NCI-H146 treated with DMSO at 0.1 percent for 48 hours (cell line): Measurements from ENCODE around the gene USP3.
"Not testable (repeated sequence)": the region's sequence is repeated elsewhere in the genome, so short reads cannot be mapped to it uniquely, and the experiment has no call there.

Experiments used
- DNase-seq: peaks from one replicate; lab custom pipeline; 2025; ENCODE audit not compliant: unreplicated experiment; lab: John Stamatoyannopoulos, UW

Gene USP3

DNA sequence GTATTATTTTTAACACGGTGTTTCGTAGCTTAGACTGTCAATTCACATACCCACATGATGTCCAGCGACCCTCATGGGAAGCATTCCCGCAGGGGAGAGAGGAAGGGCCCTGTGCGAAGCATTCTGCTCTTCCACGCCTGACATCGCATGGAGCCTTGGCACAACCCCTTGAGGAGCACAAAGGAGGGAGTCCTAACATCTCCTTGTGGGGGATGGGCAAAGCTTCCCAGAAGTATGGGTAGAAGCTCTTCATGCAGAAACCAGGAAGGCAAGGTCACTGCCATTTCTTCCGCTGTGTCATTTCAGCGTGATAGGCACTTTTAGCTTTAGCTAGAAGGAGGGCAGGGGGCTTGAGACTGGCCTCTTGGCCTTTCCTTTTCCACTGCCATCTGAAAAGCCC is 28.7 kb upstream of the USP3 start:
- DNase-seq: no peak

DNA sequence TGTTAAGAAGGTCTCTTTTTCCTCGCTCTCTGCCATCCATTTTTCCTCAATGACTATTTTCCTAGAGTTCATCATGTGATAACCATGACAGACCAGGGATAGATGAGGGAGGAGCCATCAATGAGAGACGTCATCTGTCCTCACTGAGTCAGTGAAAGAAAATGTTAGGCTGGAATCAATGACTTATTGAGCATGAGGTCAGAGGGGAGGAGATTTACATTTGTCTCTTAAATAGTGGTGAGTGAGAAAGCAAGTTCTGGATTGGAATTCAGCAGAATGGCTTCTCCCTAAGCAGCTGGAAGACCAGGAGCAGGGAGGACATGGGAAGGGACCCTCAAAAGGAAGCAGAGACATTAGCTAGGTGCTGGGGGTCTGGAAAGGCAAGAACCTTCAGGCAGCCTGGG is 28.2 kb upstream of the USP3 start:
- no peak for DNase-seq

DNA sequence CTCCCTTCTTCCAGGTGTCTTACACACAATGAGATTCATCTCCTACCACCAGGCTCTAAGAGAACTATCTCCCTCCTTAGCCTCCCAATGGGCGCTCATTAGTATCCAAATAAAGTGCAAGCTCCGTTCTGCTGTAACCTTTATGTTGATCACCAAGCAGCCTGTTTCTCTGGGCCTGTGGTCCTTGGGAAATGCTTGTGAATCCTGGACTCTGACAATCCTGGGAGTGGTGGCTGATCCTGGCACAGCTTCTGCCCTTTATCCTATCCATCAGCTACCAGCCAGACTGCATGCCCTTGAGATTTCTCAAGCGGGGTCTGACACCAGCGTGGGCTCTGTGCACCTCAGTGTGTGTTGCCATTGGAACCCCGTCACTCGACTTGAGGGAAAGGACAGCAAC is 26.1 kb upstream of the USP3 start:
- no peak for DNase-seq

- no peak for DNase-seq
These were observed 24.0 kb upstream of the USP3 start for GRCh38 chr15:63480441-63480821.

- DNase-seq: no peak
These were observed 23.1 kb upstream of the USP3 start for GRCh38 chr15:63481105-63481810.

- no peak for DNase-seq
These were observed 21.5 kb upstream of the USP3 start for GRCh38 chr15:63482874-63483323.

DNA sequence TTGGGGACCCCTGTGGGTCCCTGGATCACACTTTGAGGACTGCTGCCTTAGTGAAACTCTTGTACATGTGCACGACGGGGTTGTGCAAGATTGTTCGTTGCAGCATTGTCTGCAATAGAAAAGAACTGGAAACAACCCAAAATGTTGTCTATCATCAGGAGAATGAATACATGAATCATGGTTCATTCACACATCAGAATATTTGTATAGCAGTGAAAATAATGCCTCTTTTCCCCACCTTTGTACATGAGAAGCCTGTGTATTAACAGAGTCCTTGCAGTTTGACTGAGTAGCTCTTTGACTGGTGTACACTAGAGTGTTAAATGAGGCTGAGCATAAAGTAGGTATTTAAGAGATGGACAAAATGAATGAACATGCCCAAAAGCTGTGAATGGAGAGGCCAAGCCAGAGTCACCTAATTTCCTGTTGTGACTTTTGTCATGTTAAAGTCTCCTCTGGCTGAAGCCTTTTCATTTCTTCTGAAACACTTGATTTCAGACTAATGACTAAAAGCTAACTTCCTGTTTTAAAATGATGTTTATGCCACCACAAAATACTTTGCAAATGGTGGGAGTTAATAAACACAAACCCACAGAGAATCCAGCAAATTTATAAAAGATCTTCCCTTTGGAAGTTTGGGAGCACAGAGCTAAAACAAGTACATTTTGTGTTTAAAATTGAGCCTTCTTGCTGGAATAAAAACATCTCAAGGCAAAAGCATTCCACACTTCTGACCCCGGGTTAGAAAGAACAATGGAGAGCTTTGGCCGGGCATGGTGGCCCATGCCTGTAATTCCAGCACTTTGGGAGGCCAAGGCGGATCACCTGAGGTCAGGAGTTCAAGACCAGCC is 20.6 kb upstream of the USP3 start:
- DNase-seq: no peak

GRCh38 chr15:63484433-63485186 is 19.8 kb upstream of the USP3 start:
- no peak for DNase-seq

DNA sequence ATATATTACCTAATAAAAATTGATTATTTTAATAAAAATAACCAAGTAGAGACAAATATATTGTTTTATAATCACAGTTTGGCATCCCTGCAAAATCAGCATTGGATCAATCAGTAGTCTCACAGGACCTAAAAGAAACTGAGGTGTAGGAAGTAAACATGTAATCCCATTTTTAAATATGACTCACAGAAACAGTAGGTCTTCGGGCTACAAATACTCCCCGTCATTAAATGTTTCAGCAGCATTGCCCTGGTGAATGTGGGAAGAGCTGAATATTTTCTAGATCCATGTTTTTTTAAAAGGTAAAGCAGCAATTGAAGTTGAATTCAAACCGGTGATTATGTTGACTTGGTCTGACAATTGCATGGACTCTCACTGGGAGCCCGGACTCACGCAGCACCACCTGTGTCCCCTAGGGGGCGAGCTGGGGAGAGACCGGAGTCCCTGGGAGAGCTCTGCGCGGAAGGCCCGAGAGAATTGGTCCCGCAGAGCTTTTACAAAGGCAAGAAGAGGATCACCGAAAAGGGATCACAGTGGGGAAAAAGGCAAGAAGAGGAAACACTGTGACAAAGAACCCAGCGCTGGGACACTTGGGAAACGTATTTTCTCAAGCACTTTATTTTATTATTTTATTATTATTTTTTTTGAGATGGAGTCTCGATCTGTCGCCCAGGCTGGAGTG is 17.2 kb upstream of the USP3 start:
- peak; percentile 12 for DNase-seq

DNA sequence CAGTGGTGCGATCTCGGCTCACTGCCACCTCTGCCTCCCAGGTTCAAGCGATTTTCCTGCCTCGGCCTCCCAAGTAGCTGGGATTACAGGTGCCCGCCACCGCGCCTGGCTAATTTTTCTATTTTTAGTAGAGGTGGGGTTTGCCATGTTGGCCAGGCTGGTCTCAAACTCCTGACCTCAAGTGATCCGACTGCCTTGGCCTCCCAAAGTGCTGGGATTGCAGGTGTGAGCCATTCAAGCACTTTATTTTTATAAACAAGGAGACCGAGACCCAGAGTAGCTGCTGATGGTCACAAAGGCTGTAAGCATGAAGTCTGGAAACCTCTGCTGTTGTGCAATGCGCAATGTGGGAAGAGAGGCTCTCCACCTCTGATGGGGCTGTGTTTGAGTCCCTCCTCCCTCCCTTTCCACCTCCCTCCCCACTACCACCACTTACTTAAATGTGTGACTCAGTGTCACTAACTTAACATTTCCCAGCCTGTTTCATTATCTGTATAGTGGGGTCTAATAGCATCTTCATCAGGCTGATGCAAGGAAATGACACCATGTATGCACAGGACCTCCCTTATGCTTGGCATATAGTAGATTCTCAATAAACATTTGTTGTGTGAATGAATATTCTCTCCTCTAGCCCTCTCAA is 16.5 kb upstream of the USP3 start:
- DNase-seq: not testable (repeated sequence)

DNA sequence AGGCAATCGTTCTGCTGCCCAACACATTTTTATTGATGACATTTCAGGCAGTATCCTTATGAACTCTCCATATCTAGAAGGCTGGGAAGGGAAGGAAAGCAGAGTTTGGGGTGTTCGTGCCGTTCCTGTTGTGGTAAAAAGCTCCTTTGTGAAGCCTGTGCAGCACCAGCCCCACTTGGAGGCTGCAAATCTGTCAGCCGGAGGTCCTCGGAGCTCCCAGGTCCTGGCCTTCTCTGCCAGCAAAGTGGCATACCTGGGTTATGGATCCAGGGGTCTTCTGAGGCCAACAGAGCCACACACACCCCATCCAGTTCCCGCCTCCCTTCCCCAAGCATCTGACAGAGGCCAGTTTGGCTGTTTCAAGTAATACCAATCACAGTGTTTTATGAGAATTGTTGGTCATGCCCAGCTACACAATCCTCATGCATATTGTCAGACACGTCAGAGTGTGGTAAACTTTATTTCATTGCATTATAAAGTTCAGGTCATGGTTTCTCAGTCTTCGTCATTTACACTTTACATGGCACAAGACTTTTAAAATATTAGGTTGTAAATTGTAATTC is 15.9 kb upstream of the USP3 start:
- DNase-seq: no peak

DNA sequence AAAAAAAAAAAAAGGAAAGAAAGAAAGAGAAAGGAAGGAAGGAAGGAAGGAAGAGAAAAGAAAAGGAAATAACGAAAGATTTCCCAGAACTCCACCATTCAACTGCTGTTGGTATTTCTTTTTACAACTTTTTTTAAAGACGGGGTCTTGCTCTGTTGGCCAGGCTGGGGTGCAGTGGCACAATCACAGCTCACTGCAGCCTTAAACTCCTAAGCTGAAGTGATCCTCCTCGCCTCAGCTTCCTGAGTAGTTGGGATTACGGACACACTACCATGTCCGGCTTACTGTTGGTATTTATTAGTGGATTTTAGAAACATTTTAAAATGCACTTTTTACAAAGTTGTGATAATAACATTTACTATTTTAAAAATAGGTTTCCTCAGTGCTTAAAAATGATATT is 15.0 kb upstream of the USP3 start:
- DNase-seq: no peak

DNA sequence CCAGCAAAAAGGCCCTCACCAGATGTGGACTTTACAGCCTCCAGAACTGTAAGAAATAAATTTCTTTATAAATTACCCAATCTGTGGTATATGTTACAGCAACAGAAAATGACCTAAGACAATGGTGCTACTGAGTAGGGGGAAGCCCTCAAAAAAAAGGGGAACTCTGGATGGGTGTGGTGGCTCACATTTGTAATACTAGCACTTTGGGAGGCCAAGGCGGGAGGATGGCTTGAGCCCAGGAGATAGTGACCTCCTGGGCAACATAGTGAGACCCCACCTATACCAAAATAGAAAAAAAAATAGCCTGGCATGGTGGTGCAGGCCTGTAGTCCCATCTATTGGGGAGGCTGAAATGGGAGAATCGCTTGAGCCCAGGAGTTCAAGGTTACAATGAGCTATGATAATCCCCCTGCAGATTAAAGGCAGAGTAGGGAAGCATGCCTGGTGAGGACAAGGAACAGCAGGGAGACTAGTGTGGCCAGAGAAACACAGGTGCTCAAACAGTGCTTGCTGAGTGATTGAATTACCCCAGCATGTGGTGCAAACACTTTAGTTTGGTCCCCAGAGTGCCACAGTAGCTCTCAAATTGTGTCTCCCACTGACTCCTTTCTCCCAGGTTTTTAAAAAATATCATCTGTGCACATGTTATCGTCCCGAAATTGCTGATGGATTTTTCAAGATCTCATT is 13.9 kb upstream of the USP3 start:
- DNase-seq: peak; percentile 85

- DNase-seq: no peak
These were observed 13.1 kb upstream of the USP3 start for GRCh38 chr15:63491116-63491827.

DNA sequence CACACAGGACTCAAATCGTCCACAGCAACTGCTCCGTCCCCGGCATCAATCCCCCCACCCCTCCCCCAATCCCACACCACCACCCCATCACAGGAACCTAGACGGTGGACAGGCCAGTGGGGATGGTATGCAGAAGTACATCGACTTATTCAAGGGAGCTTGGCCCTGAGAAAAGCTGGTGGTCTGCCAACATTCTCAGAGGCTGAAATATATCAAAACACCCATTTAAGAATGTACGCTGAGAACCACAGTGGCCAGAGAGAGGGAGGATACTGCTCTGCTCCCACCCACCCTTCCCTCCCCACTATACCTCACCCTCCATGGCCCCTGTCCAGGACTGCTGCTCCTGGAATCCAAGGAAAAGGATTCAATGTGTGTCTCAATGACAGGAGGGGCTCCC is 12.4 kb upstream of the USP3 start:
- DNase-seq: no peak

GRCh38 chr15:63492541-63493077 is 11.8 kb upstream of the USP3 start:
- DNase-seq: no peak

- no peak for DNase-seq
These were observed 11.0 kb upstream of the USP3 start for GRCh38 chr15:63493436-63493835.

- DNase-seq: no peak
These were observed 10.0 kb upstream of the USP3 start for GRCh38 chr15:63494408-63494807.

GRCh38 chr15:63495343-63495742 is 9.1 kb upstream of the USP3 start:
- no peak for DNase-seq
